ENCODE data around the gene FSTL1. TPM values are rescaled to one million over a fixed set of nuclear protein-coding genes. Genes with fewer than 3 reads are reported as not detected.

The FSTL1 gene
- total RNA-seq, 1 experiment from 2014 or later = 1.4 TPM

DNA sequence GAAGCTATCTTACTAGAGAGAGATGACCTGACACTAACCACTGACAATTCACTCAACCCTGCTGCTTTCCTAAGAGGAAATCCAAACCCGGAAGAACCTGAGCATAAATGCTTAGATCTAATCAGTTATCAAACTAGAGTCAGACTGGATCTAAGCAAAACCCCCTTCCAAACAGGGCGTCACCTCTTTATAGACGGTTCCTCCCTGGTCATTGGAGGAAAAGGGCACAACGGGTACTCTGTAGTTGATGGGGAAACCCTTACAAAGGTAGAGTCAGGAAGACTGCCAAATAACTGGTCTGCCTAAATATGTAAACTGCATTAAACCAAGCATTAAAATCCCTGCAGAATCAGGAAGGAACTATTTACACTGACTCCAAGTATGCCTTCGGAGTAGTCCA, 41.3 kb upstream of the FSTL1 start:
- Mint-ChIP-seq H3K27me3 (ENCODE audit: insufficient read depth, unreplicated experiment) (no peaks in the 10 kb centered on the region), H3K36me3 (ENCODE audit: insufficient read depth, unreplicated experiment) (no peaks in the 10 kb centered on the region), H3K4me3 (ENCODE audit: unreplicated experiment) (no peak overlapping the region), H3K27ac (ENCODE audit: unreplicated experiment) (no peak overlapping the region), H3K9me3 (ENCODE audit: unreplicated experiment) (peaks cover 26% of the 10 kb centered on the region), H3K4me1 (ENCODE audit: low read depth, unreplicated experiment) (no peaks in the 10 kb centered on the region)
- ChIA-PET POLR2A (no interaction called here), CTCF (no interaction called here)
- Histone ChIP-seq H3K4me1 (no peaks in the 10 kb centered on the region), H3K36me3 (ENCODE audit: control insufficient read depth, insufficient read depth, low read length) (no peaks in the 10 kb centered on the region), H3K9me3 (peaks cover 5% of the 10 kb centered on the region; the same call in 1 of the 2 replicates), H3K27me3 (replicated peaks; ENCODE audit: control insufficient read depth, insufficient read depth, low read length) (no peaks in the 10 kb centered on the region), H3K4me3 (ENCODE audit: low read depth, low read length) (no peak overlapping the region)
- BruUV-seq (replicated peaks) = no TSS peak
- no peak for TF ChIP-seq CTCF (IDR thresholded peaks at IDR 0.05; ENCODE audit: insufficient read depth in 1 of 2, low read depth in 1 of 2, low read length in 1 of 2, severe bottlenecking in 1 of 2, unreplicated experiment in 1 of 2)
- no peak for DNase-seq
- intact Hi-C loops (cut with micrococcal nuclease; ENCODE audit: unreplicated experiment) = no loop called here

DNA sequence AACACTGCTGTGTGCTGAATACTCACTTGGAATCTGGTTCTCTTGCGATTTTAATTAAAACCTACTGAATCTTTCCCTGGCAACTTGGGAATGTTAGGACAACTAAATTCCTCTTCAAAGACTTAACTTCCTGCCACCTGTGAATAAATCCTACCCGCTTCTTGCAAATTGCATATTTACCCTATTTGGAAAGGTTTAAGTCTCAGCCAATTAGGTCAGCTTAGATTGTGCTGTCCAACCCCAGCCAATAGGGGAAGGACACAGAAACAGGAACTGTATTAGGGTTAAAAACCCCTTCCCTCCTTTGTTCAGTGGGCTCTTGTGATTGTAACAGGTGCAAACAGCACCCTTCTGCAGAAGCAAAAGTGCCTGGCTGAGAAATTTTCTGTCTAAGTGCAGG, 38.6 kb upstream of the FSTL1 start:
- DNase-seq = no peak
- Mint-ChIP-seq H3K4me1 (ENCODE audit: low read depth, unreplicated experiment) (no peaks in the 10 kb centered on the region), H3K9me3 (ENCODE audit: unreplicated experiment) (peaks cover 14% of the 10 kb centered on the region), H3K4me3 (ENCODE audit: unreplicated experiment) (no peak overlapping the region), H3K27me3 (ENCODE audit: insufficient read depth, unreplicated experiment) (no peaks in the 10 kb centered on the region), H3K27ac (ENCODE audit: unreplicated experiment) (no peak overlapping the region), H3K36me3 (ENCODE audit: insufficient read depth, unreplicated experiment) (no peaks in the 10 kb centered on the region)
- H3K36me3 ChIP-seq (ENCODE audit: control insufficient read depth, insufficient read depth, low read length) = no peaks in the 10 kb centered on the region
- TF ChIP-seq CTCF (IDR thresholded peaks at IDR 0.05; ENCODE audit: insufficient read depth in 1 of 2, low read depth in 1 of 2, low read length in 1 of 2, severe bottlenecking in 1 of 2, unreplicated experiment in 1 of 2) = no peak
- no peaks in the 10 kb centered on the region for H3K27me3 ChIP-seq (replicated peaks; ENCODE audit: control insufficient read depth, insufficient read depth, low read length)
- H3K9me3 ChIP-seq = no peaks in the 10 kb centered on the region
- no peaks in the 10 kb centered on the region for H3K4me1 ChIP-seq
- intact Hi-C loops (cut with micrococcal nuclease; ENCODE audit: unreplicated experiment) = no loop called here
- no TSS peak for BruUV-seq (replicated peaks)
- CTCF ChIA-PET = no interaction called here
- POLR2A ChIA-PET = no interaction called here
- no peak overlapping the region for H3K4me3 ChIP-seq (ENCODE audit: low read depth, low read length)

DNA sequence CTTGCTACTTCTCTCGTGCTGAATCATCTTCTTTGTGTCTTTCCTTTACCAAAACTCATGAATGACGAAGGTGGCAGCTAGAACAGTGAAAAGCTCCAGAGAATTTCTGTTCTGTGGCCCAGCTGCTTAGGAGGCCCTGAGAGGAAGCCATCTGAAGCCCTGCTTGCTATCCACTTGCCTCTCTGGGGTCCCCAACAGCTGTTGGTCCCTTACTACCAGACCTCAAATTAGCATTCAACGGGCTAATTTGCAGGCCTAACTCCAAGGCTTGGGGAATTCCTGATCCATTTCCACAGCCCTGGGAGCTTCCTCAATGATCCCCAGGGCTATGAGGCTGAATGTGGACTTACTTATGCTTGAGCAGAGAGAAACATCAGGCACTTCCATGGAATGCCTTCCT, 37.5 kb upstream of the FSTL1 start:
- POLR2A ChIA-PET = no interaction called here

More for the DNA sequence above, 37.5 kb upstream of the FSTL1 start:
- H3K4me1 Mint-ChIP-seq (ENCODE audit: low read depth, unreplicated experiment) = no peaks in the 10 kb centered on the region
- H3K9me3 Mint-ChIP-seq (ENCODE audit: unreplicated experiment) = peaks cover 2% of the 10 kb centered on the region
- no peak overlapping the region for H3K4me3 Mint-ChIP-seq (ENCODE audit: unreplicated experiment)
- no peak overlapping the region for H3K27ac Mint-ChIP-seq (ENCODE audit: unreplicated experiment)
- no peaks in the 10 kb centered on the region for H3K4me1 ChIP-seq
- H3K27me3 Mint-ChIP-seq (ENCODE audit: insufficient read depth, unreplicated experiment) = no peaks in the 10 kb centered on the region
- no TSS peak for BruUV-seq (replicated peaks)
- CTCF ChIA-PET = interaction anchor here (1.1 kb wide), 1 partner anchor 71 kb away, joined by 4 read pairs; no protein-coding TSS in a partner anchor
- no peak for TF ChIP-seq CTCF (IDR thresholded peaks at IDR 0.05; ENCODE audit: insufficient read depth in 1 of 2, low read depth in 1 of 2, low read length in 1 of 2, severe bottlenecking in 1 of 2, unreplicated experiment in 1 of 2)
- no peak for DNase-seq
- no peaks in the 10 kb centered on the region for H3K36me3 Mint-ChIP-seq (ENCODE audit: insufficient read depth, unreplicated experiment)
- intact Hi-C loops (cut with micrococcal nuclease; ENCODE audit: unreplicated experiment) = no loop called here
- H3K9me3 ChIP-seq = no peaks in the 10 kb centered on the region
- H3K36me3 ChIP-seq (ENCODE audit: control insufficient read depth, insufficient read depth, low read length) = no peaks in the 10 kb centered on the region
- H3K27me3 ChIP-seq (replicated peaks; ENCODE audit: control insufficient read depth, insufficient read depth, low read length) = no peaks in the 10 kb centered on the region
- no peak overlapping the region for H3K4me3 ChIP-seq (ENCODE audit: low read depth, low read length)

All from Caco-2 (cell line).